GM12878 (cell line): ENCODE measurements around the gene ASAP2. TPM values are rescaled to one million over a fixed set of nuclear protein-coding genes. Genes with fewer than 3 reads are reported as not detected.

Source experiments
- ATAC-seq: fragments of 200-7000 bp; cut with Tn5 transposase; 3 replicates; pipeline ENCODE4 v1.9.1; 2020; ENCODE audit warnings: mild to moderate bottlenecking, moderate library complexity
- BruUV-seq: library from RNA; stranded (reverse); fragments of 400-500 nt; replicated peaks from 2 replicates; lab custom pipeline; 2021; lab: Mats Ljungman, UMichigan
- CTCF ChIA-PET: fragments of 300-600 bp; sonication (Branson Sonifier 250); formaldehyde crosslinking; extraction: SDS; loops from one replicate; lab custom pipeline; 2021; ENCODE audit warnings: inconsistent platforms; lab: Yijun Ruan, JAX
- POLR2A ChIA-PET: fragments of 350-600 bp; formaldehyde crosslinking; extraction: SDS; loops from one replicate; lab custom pipeline; 2021; ENCODE audit warnings: inconsistent platforms; lab: Charles Lee
- RAD21 ChIA-PET: fragments of 300-600 bp; sonication (Branson Sonifier 250); formaldehyde crosslinking; loops from one replicate; lab custom pipeline; 2023; ENCODE audit warnings: antibody characterized with exemption; ENCODE audit not compliant: unreplicated experiment; lab: Charles Lee
- SMC1A ChIA-PET: fragments of 300-600 bp; sonication (Branson Sonifier 250); formaldehyde crosslinking; loops from one replicate; lab custom pipeline; 2023; ENCODE audit not compliant: unreplicated experiment, uncharacterized antibody; lab: Charles Lee
- DNase-seq: peaks from one replicate; pipeline ENCODE4 v3.0.0-alpha.2; 2011; ENCODE audit warnings: low read depth, low spot score
- FAIRE-seq: peaks from 3 replicates; lab custom pipeline; 2011; peaks lifted over from hg19 to GRCh38; lab: Jason Lieb, UNC
- H2AFZ ChIP-seq: 2 replicates; pipeline ENCODE4 v1.6.0; 2011; ENCODE audit warnings: low read depth, low read length, control low read depth; ENCODE audit not compliant: control insufficient read depth
- H3K27ac ChIP-seq: 2 replicates; pipeline ENCODE4 v1.5.1; 2011; ENCODE audit warnings: control low read depth; ENCODE audit not compliant: control insufficient read depth, insufficient read depth
- H3K27me3 ChIP-seq, 2 experiments: replicated peaks in 1 of 2; 2 replicates each; pipeline versions ENCODE4 v1.6.0 to v1.6.1; 2011; ENCODE audit warnings: low read length in 1 of 2; ENCODE audit not compliant: control insufficient read depth in 2 of 2, insufficient read depth in 2 of 2
- H3K36me3 ChIP-seq, 2 experiments: 2 replicates each; pipeline ENCODE4 v1.5.1; 2011; ENCODE audit warnings: low read length in 1 of 2; ENCODE audit not compliant: control insufficient read depth in 2 of 2, insufficient read depth in 2 of 2
- H3K4me1 ChIP-seq: 2 replicates; pipeline ENCODE4 v1.6.1; 2011; ENCODE audit warnings: mild to moderate bottlenecking, low read length, moderate library complexity, mixed read lengths; ENCODE audit not compliant: control insufficient read depth, insufficient read depth
- H3K4me2 ChIP-seq: 2 replicates; pipeline ENCODE4 v1.6.0; 2011; ENCODE audit warnings: control low read depth; ENCODE audit not compliant: control insufficient read depth, insufficient read depth
- H3K4me3 ChIP-seq: fragments of 200-600 bp; sonication (generic); 2 replicates; pipeline ENCODE4 v1.5.1; 2016
- H3K79me2 ChIP-seq: 2 replicates; pipeline ENCODE4 v1.6.0; 2011; ENCODE audit warnings: low read length; ENCODE audit not compliant: control insufficient read depth, insufficient read depth
- H3K9ac ChIP-seq: 2 replicates; pipeline ENCODE4 v1.8.0; 2011; ENCODE audit warnings: low read length, control low read depth, mixed read lengths; ENCODE audit not compliant: control insufficient read depth, insufficient read depth
- H3K9me3 ChIP-seq: replicated peaks from 3 replicates; pipeline ENCODE4 v1.5.1; 2011; ENCODE audit warnings: mild to moderate bottlenecking, low read length; ENCODE audit not compliant: control insufficient read depth, insufficient read depth
- H4K20me1 ChIP-seq: 2 replicates; pipeline ENCODE4 v1.6.0; 2011; ENCODE audit not compliant: control insufficient read depth, insufficient read depth
- CBX5 ChIP-seq: sonication (generic); IDR thresholded peaks from 2 replicates; pipeline ENCODE4 v1.6.1; 2016; ENCODE audit warnings: low read depth, moderate library complexity, mild to moderate bottlenecking, inconsistent platforms
- RB1 ChIP-seq: fragments of 450-650 bp; formaldehyde crosslinking; IDR thresholded peaks from 2 replicates; pipeline ENCODE4 v1.6.1; 2017; ENCODE audit warnings: mild to moderate bottlenecking, borderline replicate concordance
- RUNX3 ChIP-seq: IDR thresholded peaks from 2 replicates; pipeline ENCODE4 v1.6.1; 2012; ENCODE audit warnings: low read length, inconsistent platforms
- STAT1 ChIP-seq: fragments of 450-650 bp; conservative IDR thresholded peaks from 2 replicates; pipeline ENCODE4 v1.6.1; 2014; ENCODE audit warnings: antibody characterized with exemption, mild to moderate bottlenecking
- SUPT20H ChIP-seq: IDR thresholded peaks from 2 replicates; pipeline ENCODE4 v1.6.1; 2011; ENCODE audit warnings: low read depth, mild to moderate bottlenecking, low read length, moderate library complexity, borderline replicate concordance; ENCODE audit not compliant: control insufficient read depth
- WGBS: methylation state at CpG from one replicate; pipeline ENCODE4 v1.1.6; 2016; ENCODE audit warnings: low lambda C conversion rate; ENCODE audit not compliant: insufficient replicate concordance, insufficient coverage; ENCODE audit errors: missing lambda C conversion rate; 5-methylcytosine and 5-hydroxymethylcytosine counted together
- in situ Hi-C: fragments of 300-500 bp; cut with MboI; formaldehyde crosslinking; loops from 9 replicates; pipeline ENCODE4 v1.14.3; 2018; ENCODE audit warnings: mixed read lengths
- intact Hi-C: fragments of 100-400 bp; cut with micrococcal nuclease; formaldehyde crosslinking; loops from one replicate; pipeline ENCODE4 v1.14.2; 2022; ENCODE audit not compliant: unreplicated experiment
- polyA plus RNA-seq, 11 experiments: library from polyadenylated mRNA; depleted of rRNA in 4 of 11; unstranded in 6 of 11; stranded (reverse) in 5 of 11; fragments of >200 nt; fragmentation: Nextera tagmentation in 4 of 11; fragmentation: Illumina TruSeq in 1 of 11; extraction: Ambion mirVana in 4 of 11; extraction: Trizol in 1 of 11; gene quantifications; 1 replicate in 1 of 11; 2 replicates in 10 of 11; pipeline versions ENCODE4 v1.2.1 to v1.2.3, GENCODE V29; 2011 to 2016; ENCODE audit warnings: inconsistent platforms in 2 of 11, missing spikeins in 2 of 11, low read depth in 1 of 11
- total RNA-seq, 4 experiments: library from RNA; depleted of rRNA in 3 of 4; stranded (reverse); fragments of >200 nt in 3 of 4; fragmentation: Illumina TruSeq in 1 of 4; extraction: Trizol in 1 of 4; gene quantifications; 2 replicates each; pipeline versions ENCODE4 v1.2.1 to v1.2.3, GENCODE V29; 2013 to 2021
- TF ChIP-seq, protein P1 (sequence below): fragments of 450-650 bp; formaldehyde crosslinking; IDR thresholded peaks from 2 replicates; pipeline ENCODE4 v1.4.0; 2022; ENCODE audit warnings: mild to moderate bottlenecking, moderate library complexity

Gene ASAP2
- total and polyA plus RNA-seq, 10 of the 15 experiments (the other 5 are each of a cell fraction or from before 2014, with no cell fraction given): 0.05 to 0.27 (median 0.07) TPM; not detected in 4

DNA sequence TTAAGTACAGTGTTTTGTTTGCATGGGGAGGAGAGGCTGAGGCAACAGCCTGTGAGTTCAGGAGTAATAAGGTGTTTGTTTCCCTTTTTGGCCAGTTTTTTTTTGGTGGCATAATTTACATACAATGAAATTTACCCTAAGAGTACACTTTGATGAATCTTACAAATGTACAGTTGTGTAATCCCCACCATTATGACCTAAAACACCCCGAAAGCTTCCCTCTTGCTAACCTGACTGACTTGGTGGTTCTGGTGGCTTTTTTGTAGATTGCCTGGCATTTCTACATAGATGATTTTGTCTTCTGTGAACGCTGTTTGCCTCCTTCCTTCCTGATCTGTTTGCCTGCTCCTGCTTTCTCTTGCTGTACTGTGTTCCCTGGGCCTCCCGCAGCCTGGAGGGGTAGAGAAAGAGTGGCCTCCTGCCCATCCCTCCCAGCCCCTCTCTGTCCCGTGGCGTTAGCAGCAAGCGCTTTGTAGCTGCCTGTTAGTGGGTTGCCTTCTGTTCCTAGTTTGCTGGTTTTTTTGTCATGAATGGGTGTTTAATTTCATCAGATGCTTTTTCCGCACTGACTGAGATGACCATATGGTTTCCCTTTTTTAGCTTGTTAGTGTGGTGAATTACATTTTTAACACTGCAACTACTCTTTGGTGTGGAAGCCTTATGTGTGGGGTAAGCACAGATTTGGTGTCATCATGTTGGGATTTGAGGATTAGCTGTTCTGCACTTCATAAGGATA lies 32.1 kb downstream of the ASAP2 start:
- BruUV-seq: no TSS peak
- ATAC-seq (no peak), FAIRE-seq (no peak), DNase-seq (no peak)
- POLR2A ChIA-PET: no interaction called here
- H4K20me1 ChIP-seq: no peaks in the 10 kb centered on the region
- in situ Hi-C loops: no loop called here
- no peaks in the 10 kb centered on the region for H3K9me3 ChIP-seq
- CTCF ChIA-PET: no interaction called here
- no peak overlapping the region for H3K4me3 ChIP-seq
- no peak overlapping the region for H3K9ac ChIP-seq
- H3K36me3 ChIP-seq: no peaks in the 10 kb centered on the region
- peaks cover 0 to 2% of the 10 kb centered on the region in 2 experiments; a peak in 2 of 4 replicates for H3K27me3 ChIP-seq
- intact Hi-C loops: no loop called here
- TF ChIP-seq STAT1 (no peak), RB1 (no peak), CBX5 (no peak), RUNX3 (no peak), SUPT20H (no peak)
- TF ChIP-seq, protein P1, sequence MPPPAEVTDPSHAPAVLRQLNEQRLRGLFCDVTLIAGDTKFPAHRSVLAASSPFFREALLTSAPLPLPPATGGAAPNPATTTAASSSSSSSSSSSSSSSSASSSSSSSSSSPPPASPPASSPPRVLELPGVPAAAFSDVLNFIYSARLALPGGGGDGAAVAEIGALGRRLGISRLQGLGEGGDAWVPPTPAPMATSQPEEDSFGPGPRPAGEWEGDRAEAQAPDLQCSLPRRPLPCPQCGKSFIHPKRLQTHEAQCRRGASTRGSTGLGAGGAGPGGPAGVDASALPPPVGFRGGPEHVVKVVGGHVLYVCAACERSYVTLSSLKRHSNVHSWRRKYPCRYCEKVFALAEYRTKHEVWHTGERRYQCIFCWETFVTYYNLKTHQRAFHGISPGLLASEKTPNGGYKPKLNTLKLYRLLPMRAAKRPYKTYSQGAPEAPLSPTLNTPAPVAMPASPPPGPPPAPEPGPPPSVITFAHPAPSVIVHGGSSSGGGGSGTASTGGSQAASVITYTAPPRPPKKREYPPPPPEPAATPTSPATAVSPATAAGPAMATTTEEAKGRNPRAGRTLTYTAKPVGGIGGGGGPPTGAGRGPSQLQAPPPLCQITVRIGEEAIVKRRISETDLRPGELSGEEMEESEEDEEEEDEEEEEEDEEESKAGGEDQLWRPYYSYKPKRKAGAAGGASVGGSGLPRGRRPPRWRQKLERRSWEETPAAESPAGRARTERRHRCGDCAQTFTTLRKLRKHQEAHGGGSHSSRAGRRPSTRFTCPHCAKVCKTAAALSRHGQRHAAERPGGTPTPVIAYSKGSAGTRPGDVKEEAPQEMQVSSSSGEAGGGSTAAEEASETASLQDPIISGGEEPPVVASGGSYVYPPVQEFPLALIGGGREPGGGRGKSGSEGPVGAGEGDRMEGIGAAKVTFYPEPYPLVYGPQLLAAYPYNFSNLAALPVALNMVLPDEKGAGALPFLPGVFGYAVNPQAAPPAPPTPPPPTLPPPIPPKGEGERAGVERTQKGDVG (CRISPR knock-in tag): no peak
- H2AFZ ChIP-seq: no peak overlapping the region
- 48% methylated on average over 4 of the region's 7 CpGs for WGBS
- no peak overlapping the region for H3K4me2 ChIP-seq
- H3K4me1 ChIP-seq: no peaks in the 10 kb centered on the region
- SMC1A ChIA-PET: interaction anchor here (0.7 to 1.3 kb wide), 2 partner anchors 16 to 80 kb away, joined by 3 read pairs; no protein-coding TSS in a partner anchor
- RAD21 ChIA-PET: no interaction called here
- no peaks in the 10 kb centered on the region for H3K79me2 ChIP-seq
- no peak overlapping the region for H3K27ac ChIP-seq
